ENCODE data around the gene UGT1A4.

Gene UGT1A4

DNA sequence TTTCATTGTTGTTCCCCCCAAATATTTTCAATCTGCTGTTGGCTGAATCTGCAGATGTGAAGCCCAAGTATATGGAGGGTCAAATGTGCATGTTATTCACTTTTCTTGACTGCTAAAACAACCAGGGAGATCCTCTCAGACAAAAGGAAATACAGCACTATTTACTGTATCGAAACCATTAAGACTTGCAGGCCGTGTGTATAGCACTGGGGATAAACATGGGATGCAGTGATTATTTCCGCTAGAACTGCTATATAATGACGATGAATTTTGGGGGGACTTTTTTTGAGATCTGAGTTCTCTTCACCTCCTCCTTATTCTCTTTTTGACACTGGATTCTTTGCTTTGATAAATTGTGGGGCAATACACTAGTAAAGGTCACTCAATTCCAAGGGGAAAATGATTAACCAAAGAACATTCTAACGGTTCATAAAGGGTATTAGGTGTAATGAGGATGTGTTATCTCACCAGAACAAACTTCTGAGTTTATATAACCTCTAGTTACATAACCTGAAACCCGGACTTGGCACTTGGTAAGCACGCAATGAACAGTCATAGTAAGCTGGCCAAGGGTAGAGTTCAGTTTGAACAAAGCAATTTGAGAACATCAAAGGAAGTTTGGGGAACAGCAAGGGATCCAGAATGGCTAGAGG lies 38.0 kb downstream of the UGT1A4 start:
- H3K9ac ChIP-seq (ENCODE audit: low read depth, low read length): no peak overlapping the region
- no peaks in the 10 kb centered on the region for H3K36me3 ChIP-seq (ENCODE audit: insufficient read depth, low read depth, low read length)
- H3K4me3 ChIP-seq (ENCODE audit: low read length): no peak overlapping the region
- peaks cover 1% of the 10 kb centered on the region for H3K9me3 ChIP-seq (ENCODE audit: insufficient read depth, low read depth, low read length)
- no peaks in the 10 kb centered on the region for H3K27me3 ChIP-seq (ENCODE audit: insufficient read depth, low read length)
- H3K4me1 ChIP-seq (ENCODE audit: insufficient read depth, low read length): no peaks in the 10 kb centered on the region
- no peak overlapping the region for H3K27ac ChIP-seq (ENCODE audit: low read length)

DNA sequence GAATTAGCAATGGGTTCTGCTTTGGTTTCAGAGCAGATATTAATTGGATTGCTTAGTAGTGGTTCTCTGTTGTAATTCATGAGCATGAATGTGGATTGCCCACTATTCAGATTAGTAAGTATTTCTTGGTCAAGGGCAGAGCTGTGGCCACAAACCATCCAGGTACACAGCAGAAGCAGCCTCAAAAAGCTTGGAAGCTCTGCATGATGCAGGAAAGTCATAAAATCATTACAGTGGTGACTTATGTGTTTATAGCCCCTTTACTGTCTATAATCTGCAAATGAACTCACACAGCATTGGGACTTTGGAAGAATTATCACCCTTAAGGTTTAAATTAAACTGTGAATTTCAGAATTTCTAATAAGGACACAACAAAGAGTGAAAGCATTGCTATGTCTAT lies 39.6 kb downstream of the UGT1A4 start:
- no peaks in the 10 kb centered on the region for H3K36me3 ChIP-seq (ENCODE audit: insufficient read depth, low read depth, low read length)
- H3K27me3 ChIP-seq (ENCODE audit: insufficient read depth, low read length): no peaks in the 10 kb centered on the region

DNA sequence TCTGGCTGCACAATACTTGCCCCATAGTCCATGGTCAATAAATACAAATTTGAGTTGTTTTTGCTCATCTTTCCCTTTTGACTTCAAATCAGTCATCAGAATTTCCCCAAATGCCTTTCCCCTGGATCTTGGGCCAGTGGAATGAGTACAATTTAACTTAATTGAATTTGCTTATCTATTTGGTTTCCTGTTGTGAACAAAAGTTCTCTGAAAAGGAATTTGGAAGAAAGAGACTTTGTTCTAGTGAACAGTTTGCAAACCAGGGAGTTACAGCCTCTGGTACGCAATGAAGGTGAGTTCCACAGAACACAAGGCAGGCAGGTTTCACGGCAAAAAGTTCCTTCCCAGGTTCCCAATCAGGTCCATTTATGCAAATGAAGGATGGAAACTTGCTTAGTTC lies 40.3 kb downstream of the UGT1A4 start:
- H3K9ac ChIP-seq (ENCODE audit: low read depth, low read length): no peak overlapping the region
- no peaks in the 10 kb centered on the region for H3K4me1 ChIP-seq (ENCODE audit: insufficient read depth, low read length)
- H3K9me3 ChIP-seq (ENCODE audit: insufficient read depth, low read depth, low read length): no peaks in the 10 kb centered on the region
- H3K27ac ChIP-seq (ENCODE audit: low read length): no peak overlapping the region
- H3K36me3 ChIP-seq (ENCODE audit: insufficient read depth, low read depth, low read length): no peaks in the 10 kb centered on the region
- H3K4me3 ChIP-seq (ENCODE audit: low read length): no peak overlapping the region
- H3K27me3 ChIP-seq (ENCODE audit: insufficient read depth, low read length): no peaks in the 10 kb centered on the region

More for the DNA sequence above, 39.6 kb downstream of the UGT1A4 start:
- H3K27ac ChIP-seq (ENCODE audit: low read length): no peak overlapping the region
- H3K4me1 ChIP-seq (ENCODE audit: insufficient read depth, low read length): no peaks in the 10 kb centered on the region
- H3K4me3 ChIP-seq (ENCODE audit: low read length): no peak overlapping the region
- no peak overlapping the region for H3K9ac ChIP-seq (ENCODE audit: low read depth, low read length)
- no peaks in the 10 kb centered on the region; the same call in 1 of the 2 replicates for H3K9me3 ChIP-seq (ENCODE audit: insufficient read depth, low read depth, low read length)

- Histone ChIP-seq H3K4me1 (ENCODE audit: insufficient read depth, low read length) (no peaks in the 10 kb centered on the region), H3K9me3 (ENCODE audit: insufficient read depth, low read depth, low read length) (no peaks in the 10 kb centered on the region), H3K27me3 (ENCODE audit: insufficient read depth, low read length) (no peaks in the 10 kb centered on the region), H3K27ac (ENCODE audit: low read length) (no peak within 1 kb of the TSS), H3K36me3 (ENCODE audit: insufficient read depth, low read depth, low read length) (no peaks in the 10 kb centered on the region), H3K9ac (ENCODE audit: low read depth, low read length) (no peak within 1 kb of the TSS), H3K4me3 (ENCODE audit: low read length) (no peak within 1 kb of the TSS)
These were observed 41.5 kb downstream of the UGT1A4 start, which contains the start of gene UGT1A1 for GRCh38 chr2:233760043-233760442. Gene UGT1A1 (plus strand): TSS chr2:233760270. CDS start chr2:233760288, 18 bp downstream.

- Histone ChIP-seq H3K4me1 (ENCODE audit: insufficient read depth, low read length) (no peaks in the 10 kb centered on the region), H3K27me3 (ENCODE audit: insufficient read depth, low read length) (no peaks in the 10 kb centered on the region), H3K9ac (ENCODE audit: low read depth, low read length) (no peak overlapping the region), H3K36me3 (ENCODE audit: insufficient read depth, low read depth, low read length) (no peaks in the 10 kb centered on the region), H3K4me3 (ENCODE audit: low read length) (no peak overlapping the region), H3K9me3 (ENCODE audit: insufficient read depth, low read depth, low read length) (no peaks in the 10 kb centered on the region), H3K27ac (ENCODE audit: low read length) (no peak overlapping the region)
These were observed 42.7 kb downstream of the UGT1A4 start for GRCh38 chr2:233761040-233761769.

DNA sequence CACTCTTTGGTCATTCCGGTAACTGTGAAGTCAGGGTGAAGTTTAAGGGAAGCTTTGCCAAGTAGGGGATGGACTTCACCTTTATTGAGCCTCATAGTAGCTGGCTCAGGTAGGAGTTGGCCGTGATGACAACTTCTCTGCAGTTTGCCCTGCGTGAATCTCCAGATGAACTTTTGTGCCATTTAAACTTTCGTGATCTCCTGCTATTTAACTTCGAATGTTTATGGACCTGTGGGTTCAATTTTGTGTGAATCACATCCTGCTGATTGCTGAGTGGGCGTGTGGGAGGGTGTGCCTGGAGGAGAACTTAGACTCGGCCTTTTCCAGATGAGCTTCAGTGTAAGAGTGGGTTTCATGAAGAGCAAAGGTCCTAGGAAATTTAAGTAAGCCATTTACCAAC lies 45.7 kb downstream of the UGT1A4 start:
- Histone ChIP-seq H3K27me3 (ENCODE audit: insufficient read depth, low read length) (no peaks in the 10 kb centered on the region), H3K4me1 (ENCODE audit: insufficient read depth, low read length) (no peaks in the 10 kb centered on the region; the same call in 1 of the 2 replicates), H3K27ac (ENCODE audit: low read length) (no peak overlapping the region), H3K9ac (ENCODE audit: low read depth, low read length) (no peak overlapping the region), H3K9me3 (ENCODE audit: insufficient read depth, low read depth, low read length) (no peaks in the 10 kb centered on the region), H3K36me3 (ENCODE audit: insufficient read depth, low read depth, low read length) (no peaks in the 10 kb centered on the region), H3K4me3 (ENCODE audit: low read length) (no peak overlapping the region)

- Histone ChIP-seq H3K4me3 (ENCODE audit: low read length) (no peak overlapping the region), H3K27ac (ENCODE audit: low read length) (no peak overlapping the region), H3K27me3 (ENCODE audit: insufficient read depth, low read length) (no peaks in the 10 kb centered on the region), H3K4me1 (ENCODE audit: insufficient read depth, low read length) (no peaks in the 10 kb centered on the region; the same call in 1 of the 2 replicates), H3K9ac (ENCODE audit: low read depth, low read length) (no peak overlapping the region), H3K9me3 (ENCODE audit: insufficient read depth, low read depth, low read length) (no peaks in the 10 kb centered on the region), H3K36me3 (ENCODE audit: insufficient read depth, low read depth, low read length) (no peaks in the 10 kb centered on the region)
These were observed 46.2 kb downstream of the UGT1A4 start for GRCh38 chr2:233764761-233765160.

- Histone ChIP-seq H3K4me1 (ENCODE audit: insufficient read depth, low read length) (no peaks in the 10 kb centered on the region; the same call in 1 of the 2 replicates), H3K36me3 (ENCODE audit: insufficient read depth, low read depth, low read length) (no peaks in the 10 kb centered on the region), H3K9ac (ENCODE audit: low read depth, low read length) (no peak overlapping the region), H3K27me3 (ENCODE audit: insufficient read depth, low read length) (no peaks in the 10 kb centered on the region), H3K27ac (ENCODE audit: low read length) (no peak overlapping the region), H3K9me3 (ENCODE audit: insufficient read depth, low read depth, low read length) (no peaks in the 10 kb centered on the region), H3K4me3 (ENCODE audit: low read length) (no peak overlapping the region)
These were observed 47.9 kb downstream of the UGT1A4 start for GRCh38 chr2:233766416-233766815.

DNA sequence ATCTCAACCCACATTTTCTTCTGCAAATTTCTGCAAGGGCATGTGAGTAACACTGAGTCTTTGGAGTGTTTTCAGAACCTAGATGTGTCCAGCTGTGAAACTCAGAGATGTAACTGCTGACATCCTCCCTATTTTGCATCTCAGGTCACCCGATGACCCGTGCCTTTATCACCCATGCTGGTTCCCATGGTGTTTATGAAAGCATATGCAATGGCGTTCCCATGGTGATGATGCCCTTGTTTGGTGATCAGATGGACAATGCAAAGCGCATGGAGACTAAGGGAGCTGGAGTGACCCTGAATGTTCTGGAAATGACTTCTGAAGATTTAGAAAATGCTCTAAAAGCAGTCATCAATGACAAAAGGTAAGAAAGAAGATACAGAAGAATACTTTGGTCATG lies 49.5 kb downstream of the UGT1A4 start:
- Histone ChIP-seq H3K27me3 (ENCODE audit: insufficient read depth, low read length) (no peaks in the 10 kb centered on the region), H3K9ac (ENCODE audit: low read depth, low read length) (no peak overlapping the region), H3K4me3 (ENCODE audit: low read length) (no peak overlapping the region), H3K27ac (ENCODE audit: low read length) (no peak overlapping the region), H3K9me3 (ENCODE audit: insufficient read depth, low read depth, low read length) (no peaks in the 10 kb centered on the region), H3K4me1 (ENCODE audit: insufficient read depth, low read length) (no peaks in the 10 kb centered on the region; the same call in 1 of the 2 replicates), H3K36me3 (ENCODE audit: insufficient read depth, low read depth, low read length) (no peaks in the 10 kb centered on the region)

DNA sequence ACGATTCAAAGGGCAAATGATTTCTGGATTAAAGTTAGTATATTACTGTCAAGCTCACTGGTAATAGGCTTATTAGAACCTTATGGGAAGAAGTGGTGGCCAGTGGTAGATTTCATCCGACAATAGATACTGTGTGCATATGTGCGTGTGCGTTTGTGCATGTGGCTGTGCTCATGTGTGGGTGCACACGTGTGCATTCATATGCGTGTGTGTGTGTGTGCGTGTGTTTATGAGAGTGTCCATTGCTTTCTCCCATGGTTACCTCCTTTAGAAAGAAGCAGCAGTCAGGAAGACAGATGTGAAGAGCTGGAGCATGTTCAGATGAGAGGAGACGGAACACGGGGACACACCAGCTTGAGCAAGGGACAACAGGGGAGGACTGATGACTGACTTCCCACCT lies 50.7 kb downstream of the UGT1A4 start:
- Histone ChIP-seq H3K9ac (ENCODE audit: low read depth, low read length) (no peak overlapping the region), H3K4me1 (ENCODE audit: insufficient read depth, low read length) (no peaks in the 10 kb centered on the region; the same call in 1 of the 2 replicates), H3K27me3 (ENCODE audit: insufficient read depth, low read length) (no peaks in the 10 kb centered on the region), H3K27ac (ENCODE audit: low read length) (no peak overlapping the region), H3K4me3 (ENCODE audit: low read length) (no peak overlapping the region), H3K9me3 (ENCODE audit: insufficient read depth, low read depth, low read length) (no peaks in the 10 kb centered on the region), H3K36me3 (ENCODE audit: insufficient read depth, low read depth, low read length) (no peaks in the 10 kb centered on the region)

DNA sequence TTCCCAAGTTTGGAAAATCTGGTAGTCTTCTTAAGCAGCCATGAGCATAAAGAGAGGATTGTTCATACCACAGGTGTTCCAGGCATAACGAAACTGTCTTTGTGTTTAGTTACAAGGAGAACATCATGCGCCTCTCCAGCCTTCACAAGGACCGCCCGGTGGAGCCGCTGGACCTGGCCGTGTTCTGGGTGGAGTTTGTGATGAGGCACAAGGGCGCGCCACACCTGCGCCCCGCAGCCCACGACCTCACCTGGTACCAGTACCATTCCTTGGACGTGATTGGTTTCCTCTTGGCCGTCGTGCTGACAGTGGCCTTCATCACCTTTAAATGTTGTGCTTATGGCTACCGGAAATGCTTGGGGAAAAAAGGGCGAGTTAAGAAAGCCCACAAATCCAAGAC lies 53.6 kb downstream of the UGT1A4 start:
- Histone ChIP-seq H3K27me3 (ENCODE audit: insufficient read depth, low read length) (no peaks in the 10 kb centered on the region), H3K27ac (ENCODE audit: low read length) (no peak overlapping the region), H3K4me1 (ENCODE audit: insufficient read depth, low read length) (no peaks in the 10 kb centered on the region; the same call in 1 of the 2 replicates), H3K36me3 (ENCODE audit: insufficient read depth, low read depth, low read length) (no peaks in the 10 kb centered on the region), H3K9ac (ENCODE audit: low read depth, low read length) (no peak overlapping the region), H3K9me3 (ENCODE audit: insufficient read depth, low read depth, low read length) (peaks cover 4% of the 10 kb centered on the region; the same call in 1 of the 2 replicates), H3K4me3 (ENCODE audit: low read length) (no peak overlapping the region)

DNA sequence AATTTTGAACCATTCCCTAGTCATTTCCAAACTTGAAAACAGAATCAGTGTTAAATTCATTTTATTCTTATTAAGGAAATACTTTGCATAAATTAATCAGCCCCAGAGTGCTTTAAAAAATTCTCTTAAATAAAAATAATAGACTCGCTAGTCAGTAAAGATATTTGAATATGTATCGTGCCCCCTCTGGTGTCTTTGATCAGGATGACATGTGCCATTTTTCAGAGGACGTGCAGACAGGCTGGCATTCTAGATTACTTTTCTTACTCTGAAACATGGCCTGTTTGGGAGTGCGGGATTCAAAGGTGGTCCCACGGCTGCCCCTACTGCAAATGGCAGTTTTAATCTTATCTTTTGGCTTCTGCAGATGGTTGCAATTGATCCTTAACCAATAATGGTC lies 54.0 kb downstream of the UGT1A4 start:
- Histone ChIP-seq H3K36me3 (ENCODE audit: insufficient read depth, low read depth, low read length) (no peaks in the 10 kb centered on the region), H3K27ac (ENCODE audit: low read length) (no peak overlapping the region), H3K9me3 (ENCODE audit: insufficient read depth, low read depth, low read length) (peaks cover 5% of the 10 kb centered on the region; the same call in 1 of the 2 replicates), H3K27me3 (ENCODE audit: insufficient read depth, low read length) (no peaks in the 10 kb centered on the region), H3K4me3 (ENCODE audit: low read length) (no peak overlapping the region), H3K9ac (ENCODE audit: low read depth, low read length) (no peak overlapping the region), H3K4me1 (ENCODE audit: insufficient read depth, low read length) (no peaks in the 10 kb centered on the region; the same call in 1 of the 2 replicates)
